K562 (cell line): ENCODE data around the gene MITF. TPM values are rescaled to one million over a fixed set of nuclear protein-coding genes. Genes with fewer than 3 reads are reported as not detected.
A peak's percentile ranks its signal among the peaks of the same experiment; 100 is the strongest.

Experiments
- BDP1 ChIP-seq: IDR thresholded peaks from 3 replicates; pipeline ENCODE4 v1.6.1; 2011; ENCODE audit not compliant: insufficient read length, insufficient read depth
- CBX1 ChIP-seq: sonication (generic); IDR thresholded peaks from 2 replicates; pipeline ENCODE4 v1.6.1; 2016; ENCODE audit warnings: antibody characterized with exemption, low read depth, mild to moderate bottlenecking
- CBX8 ChIP-seq: fragments of 200-600 bp; sonication (generic); IDR thresholded peaks from 2 replicates; pipeline ENCODE4 v1.6.1; 2012; ENCODE audit warnings: borderline replicate concordance, mixed run types, low read depth, mild to moderate bottlenecking, moderate library complexity, mixed read lengths, low read length, control low read depth, inconsistent platforms; ENCODE audit not compliant: poor library complexity, severe bottlenecking; ENCODE audit errors: extremely low read depth
- CCNT2 ChIP-seq: IDR thresholded peaks from 2 replicates; pipeline ENCODE4 v1.6.1; 2011; ENCODE audit warnings: borderline replicate concordance, low read depth, mild to moderate bottlenecking, moderate library complexity, mixed read lengths, low read length; ENCODE audit not compliant: insufficient read length; ENCODE audit errors: extremely low read depth
- E2F4 ChIP-seq: sonication (generic); formaldehyde crosslinking; IDR thresholded peaks from 2 replicates; pipeline ENCODE4 v1.8.0; 2022; ENCODE audit warnings: mild to moderate bottlenecking, low read depth, missing genetic modification reagents
- HNRNPLL ChIP-seq: fragments of 200-400 bp; formaldehyde crosslinking; IDR thresholded peaks from 2 replicates; pipeline ENCODE4 v1.6.1; 2017; ENCODE audit warnings: low read length, low read depth, mild to moderate bottlenecking; ENCODE audit not compliant: poor library complexity, severe bottlenecking
- RFX5 ChIP-seq: IDR thresholded peaks from 2 replicates; pipeline ENCODE4 v1.6.1; 2011; ENCODE audit warnings: low read depth, mild to moderate bottlenecking, improper control_type of control experiment, low read length
- RNF219 ChIP-seq: fragments of 250-450 bp; sonication (Bioruptor Pico); IDR thresholded peaks from 2 replicates; pipeline ENCODE4 v1.5.0; 2022; ENCODE audit warnings: mild to moderate bottlenecking
- SLC30A9 ChIP-seq: fragments of 250-450 bp; sonication (Bioruptor Pico); IDR thresholded peaks from 2 replicates; pipeline ENCODE4 v1.8.0; 2022; ENCODE audit warnings: mild to moderate bottlenecking, moderate library complexity
- SOX6 ChIP-seq: fragments of 450-650 bp; IDR thresholded peaks from 2 replicates; pipeline ENCODE4 v1.6.1; 2014; ENCODE audit warnings: mild to moderate bottlenecking
- ZBTB1 ChIP-seq: sonication (generic); formaldehyde crosslinking; IDR thresholded peaks from 2 replicates; pipeline ENCODE4 v1.8.1; 2023; ENCODE audit warnings: missing genetic modification reagents, low read depth, mild to moderate bottlenecking, borderline replicate concordance
- ZMIZ1 ChIP-seq, 2 experiments: fragments of 150-350 bp in 1 of 2; IDR thresholded peaks; 2 replicates each; pipeline ENCODE4 v1.6.1; 2012 to 2016; ENCODE audit warnings: low read depth in 2 of 2, low read length in 2 of 2, mild to moderate bottlenecking in 1 of 2, moderate library complexity in 1 of 2
- ZNF395 ChIP-seq: fragments of 200-800 bp; sonication (Bioruptor generic); IDR thresholded peaks from 2 replicates; pipeline ENCODE4 v1.6.1; 2017; ENCODE audit warnings: missing genetic modification characterization, missing compliant biosample characterization
- ZNF589 ChIP-seq: fragments of 200-800 bp; sonication (Bioruptor generic); IDR thresholded peaks from 2 replicates; pipeline ENCODE4 v1.6.1; 2016; ENCODE audit warnings: low read depth, missing genetic modification characterization, missing compliant biosample characterization
- ZNF639 ChIP-seq, 2 experiments: fragments of 200-800 bp in 1 of 2; sonication (Bioruptor generic) in 1 of 2; sonication (generic) in 1 of 2; formaldehyde crosslinking in 1 of 2; IDR thresholded peaks in 1 of 2; conservative IDR thresholded peaks in 1 of 2; 2 replicates each; pipeline versions ENCODE4 v1.5.0 to v1.6.1; 2016 to 2020; ENCODE audit warnings: missing compliant biosample characterization in 1 of 2, missing genetic modification characterization in 1 of 2, missing genetic modification reagents in 1 of 2
- polyA plus RNA-seq, 8 experiments: library from polyadenylated mRNA; depleted of rRNA in 4 of 8; stranded (reverse) in 5 of 8; unstranded in 3 of 8; fragments of >200 nt; fragmentation: Nextera tagmentation in 2 of 8; fragmentation: Illumina TruSeq in 1 of 8; extraction: Ambion mirVana in 2 of 8; extraction: Trizol in 1 of 8; gene quantifications; 2 replicates each; pipeline versions ENCODE4 v1.2.1 to v1.2.3, GENCODE V29; 2011 to 2014; ENCODE audit warnings: inconsistent platforms in 1 of 8, missing spikeins in 1 of 8
- total RNA-seq, 7 experiments: library from RNA; depleted of rRNA in 6 of 7; stranded (reverse); fragments of >200 nt in 6 of 7; fragmentation: Illumina TruSeq in 2 of 7; extraction: Trizol in 2 of 7; gene quantifications; 2 replicates each; pipeline versions ENCODE4 v1.2.1 to v1.2.3, GENCODE V29; 2011 to 2021; ENCODE audit warnings: low replicate concordance in 1 of 7

The MITF gene
- total and polyA plus RNA-seq, 9 of the 15 experiments (the other 6 are each of a cell fraction or from before 2014, with no cell fraction given), result 5.6 to 14.9 (median 11.1) TPM

- peak in 1 of 2 experiments; percentile 42; a peak in 1 of 4 replicates for TF ChIP-seq ZNF639 (CRISPR knock-in tag; conservative IDR thresholded peaks at IDR 0.05 in 1 of 2, IDR thresholded peaks at IDR 0.05 in 1 of 2)
- TF ChIP-seq CCNT2, result peak; percentile 68
- TF ChIP-seq SOX6, result peak; percentile 97
- no peak for TF ChIP-seq CBX1
- TF ChIP-seq HNRNPLL, result no peak
- TF ChIP-seq ZMIZ1 (IDR thresholded peaks at IDR 0.05; ENCODE audit: low read depth in 2 of 2, low read length in 2 of 2), result no peak
- TF ChIP-seq RNF219 (CRISPR knock-in tag), result no peak
- no peak for TF ChIP-seq ZNF589
- TF ChIP-seq CBX8, result no peak
- no peak for TF ChIP-seq ZBTB1 (CRISPR knock-in tag)
- TF ChIP-seq E2F4, result no peak
- no peak for TF ChIP-seq RFX5
- TF ChIP-seq SLC30A9, result no peak
- TF ChIP-seq ZNF395, result no peak
- TF ChIP-seq BDP1, result no peak
These were observed 20.2 kb upstream of the MITF start (continued) for GRCh38 chr3:69718866-69719586.
